ENCODE results near the gene AAK1.

DNA sequence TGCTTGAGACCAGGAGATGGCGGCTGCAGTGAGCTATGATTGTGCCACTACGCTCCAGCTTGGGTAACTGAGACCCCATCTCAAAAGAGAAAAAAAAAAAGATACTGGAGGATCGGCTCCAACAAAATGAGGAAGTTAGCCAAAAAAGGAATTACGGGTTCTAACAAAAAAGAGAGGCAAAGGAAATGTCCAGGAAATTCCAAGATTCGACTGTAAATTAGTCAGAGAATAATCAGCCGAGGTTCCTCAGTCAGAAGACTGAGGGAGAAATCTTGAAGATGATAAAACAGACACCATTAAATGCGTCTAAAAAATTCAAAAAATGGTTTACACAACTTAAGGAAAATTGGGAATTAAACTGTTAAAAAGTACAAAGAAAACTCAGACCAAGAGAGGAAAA, 89.5 kb downstream of the AAK1 start:
- TF ChIP-seq, protein P1, sequence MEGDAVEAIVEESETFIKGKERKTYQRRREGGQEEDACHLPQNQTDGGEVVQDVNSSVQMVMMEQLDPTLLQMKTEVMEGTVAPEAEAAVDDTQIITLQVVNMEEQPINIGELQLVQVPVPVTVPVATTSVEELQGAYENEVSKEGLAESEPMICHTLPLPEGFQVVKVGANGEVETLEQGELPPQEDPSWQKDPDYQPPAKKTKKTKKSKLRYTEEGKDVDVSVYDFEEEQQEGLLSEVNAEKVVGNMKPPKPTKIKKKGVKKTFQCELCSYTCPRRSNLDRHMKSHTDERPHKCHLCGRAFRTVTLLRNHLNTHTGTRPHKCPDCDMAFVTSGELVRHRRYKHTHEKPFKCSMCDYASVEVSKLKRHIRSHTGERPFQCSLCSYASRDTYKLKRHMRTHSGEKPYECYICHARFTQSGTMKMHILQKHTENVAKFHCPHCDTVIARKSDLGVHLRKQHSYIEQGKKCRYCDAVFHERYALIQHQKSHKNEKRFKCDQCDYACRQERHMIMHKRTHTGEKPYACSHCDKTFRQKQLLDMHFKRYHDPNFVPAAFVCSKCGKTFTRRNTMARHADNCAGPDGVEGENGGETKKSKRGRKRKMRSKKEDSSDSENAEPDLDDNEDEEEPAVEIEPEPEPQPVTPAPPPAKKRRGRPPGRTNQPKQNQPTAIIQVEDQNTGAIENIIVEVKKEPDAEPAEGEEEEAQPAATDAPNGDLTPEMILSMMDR (IDR thresholded peaks at IDR 0.05; ENCODE audit: poor library complexity, severe bottlenecking): no peak
- TF ChIP-seq EZH2 (IDR thresholded peaks at IDR 0.05; ENCODE audit: borderline replicate concordance, insufficient read depth, low read length, poor library complexity, severe bottlenecking) (no peak), TAF1 (IDR thresholded peaks at IDR 0.05; ENCODE audit: low read depth) (no peak)
- TF ChIP-seq, protein P2, sequence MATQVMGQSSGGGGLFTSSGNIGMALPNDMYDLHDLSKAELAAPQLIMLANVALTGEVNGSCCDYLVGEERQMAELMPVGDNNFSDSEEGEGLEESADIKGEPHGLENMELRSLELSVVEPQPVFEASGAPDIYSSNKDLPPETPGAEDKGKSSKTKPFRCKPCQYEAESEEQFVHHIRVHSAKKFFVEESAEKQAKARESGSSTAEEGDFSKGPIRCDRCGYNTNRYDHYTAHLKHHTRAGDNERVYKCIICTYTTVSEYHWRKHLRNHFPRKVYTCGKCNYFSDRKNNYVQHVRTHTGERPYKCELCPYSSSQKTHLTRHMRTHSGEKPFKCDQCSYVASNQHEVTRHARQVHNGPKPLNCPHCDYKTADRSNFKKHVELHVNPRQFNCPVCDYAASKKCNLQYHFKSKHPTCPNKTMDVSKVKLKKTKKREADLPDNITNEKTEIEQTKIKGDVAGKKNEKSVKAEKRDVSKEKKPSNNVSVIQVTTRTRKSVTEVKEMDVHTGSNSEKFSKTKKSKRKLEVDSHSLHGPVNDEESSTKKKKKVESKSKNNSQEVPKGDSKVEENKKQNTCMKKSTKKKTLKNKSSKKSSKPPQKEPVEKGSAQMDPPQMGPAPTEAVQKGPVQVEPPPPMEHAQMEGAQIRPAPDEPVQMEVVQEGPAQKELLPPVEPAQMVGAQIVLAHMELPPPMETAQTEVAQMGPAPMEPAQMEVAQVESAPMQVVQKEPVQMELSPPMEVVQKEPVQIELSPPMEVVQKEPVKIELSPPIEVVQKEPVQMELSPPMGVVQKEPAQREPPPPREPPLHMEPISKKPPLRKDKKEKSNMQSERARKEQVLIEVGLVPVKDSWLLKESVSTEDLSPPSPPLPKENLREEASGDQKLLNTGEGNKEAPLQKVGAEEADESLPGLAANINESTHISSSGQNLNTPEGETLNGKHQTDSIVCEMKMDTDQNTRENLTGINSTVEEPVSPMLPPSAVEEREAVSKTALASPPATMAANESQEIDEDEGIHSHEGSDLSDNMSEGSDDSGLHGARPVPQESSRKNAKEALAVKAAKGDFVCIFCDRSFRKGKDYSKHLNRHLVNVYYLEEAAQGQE (IDR thresholded peaks at IDR 0.05; ENCODE audit: borderline replicate concordance): no peak

Data from neural cell (in vitro differentiated cells).